SHP77 (cell line): ENCODE data around the gene MBD5.

Experiments used
- DNase-seq, 2 experiments: peaks; one replicate each; lab custom pipeline; 2025; lab: John Stamatoyannopoulos, UW

The MBD5 gene

GRCh38 chr2:148303161-148303560 lies 282.3 kb downstream of the MBD5 start:
- no peak for DNase-seq

GRCh38 chr2:148305476-148305875 lies 284.6 kb downstream of the MBD5 start:
- DNase-seq, result no peak

GRCh38 chr2:148306027-148306426 lies 285.1 kb downstream of the MBD5 start:
- DNase-seq, result no peak

GRCh38 chr2:148317598-148317997 lies 296.7 kb downstream of the MBD5 start:
- no peak for DNase-seq

- no peak for DNase-seq
These were observed 317.6 kb downstream of the MBD5 start for GRCh38 chr2:148338541-148338940.

- DNase-seq, result no peak
These were observed 321.2 kb downstream of the MBD5 start for GRCh38 chr2:148342086-148342485.

- no peak for DNase-seq
These were observed 329.3 kb downstream of the MBD5 start for GRCh38 chr2:148350199-148350598.

GRCh38 chr2:148351437-148352143 lies 330.7 kb downstream of the MBD5 start:
- DNase-seq, result no peak

GRCh38 chr2:148358375-148358774 lies 337.5 kb downstream of the MBD5 start:
- DNase-seq, result no peak

- no peak for DNase-seq
These were observed 339.8 kb downstream of the MBD5 start for GRCh38 chr2:148360662-148361061.

GRCh38 chr2:148362144-148362796 lies 341.4 kb downstream of the MBD5 start:
- DNase-seq, result no peak

GRCh38 chr2:148375214-148375613 lies 354.3 kb downstream of the MBD5 start:
- no peak for DNase-seq

- no peak for DNase-seq
These were observed 370.4 kb downstream of the MBD5 start for GRCh38 chr2:148391324-148391723.

GRCh38 chr2:148402786-148403185 lies 381.9 kb downstream of the MBD5 start:
- DNase-seq, result no peak

- DNase-seq, result no peak
These were observed 390.0 kb downstream of the MBD5 start for GRCh38 chr2:148410899-148411298.

- DNase-seq, result no peak
These were observed 395.4 kb downstream of the MBD5 start for GRCh38 chr2:148416248-148416647.

GRCh38 chr2:148430101-148430500 lies 409.2 kb downstream of the MBD5 start:
- DNase-seq, result no peak

- no peak for DNase-seq
These were observed 427.0 kb downstream of the MBD5 start for GRCh38 chr2:148447877-148448276.

- no peak for DNase-seq
These were observed 429.6 kb downstream of the MBD5 start for GRCh38 chr2:148450531-148450930.

- DNase-seq, result no peak
These were observed 430.2 kb downstream of the MBD5 start for GRCh38 chr2:148451046-148451445.

- DNase-seq, result no peak
These were observed 434.9 kb downstream of the MBD5 start for GRCh38 chr2:148455791-148456190.

GRCh38 chr2:148458171-148458570 lies 437.3 kb downstream of the MBD5 start:
- DNase-seq, result no peak

GRCh38 chr2:148459377-148459778 lies 438.5 kb downstream of the MBD5 start:
- DNase-seq, result no peak

GRCh38 chr2:148461876-148462275 lies 441.0 kb downstream of the MBD5 start:
- DNase-seq, result no peak
